Measurements from ENCODE around the gene EXT2.
A peak's percentile ranks its signal among the peaks of the same experiment; 100 is the strongest.

The EXT2 gene

DNA sequence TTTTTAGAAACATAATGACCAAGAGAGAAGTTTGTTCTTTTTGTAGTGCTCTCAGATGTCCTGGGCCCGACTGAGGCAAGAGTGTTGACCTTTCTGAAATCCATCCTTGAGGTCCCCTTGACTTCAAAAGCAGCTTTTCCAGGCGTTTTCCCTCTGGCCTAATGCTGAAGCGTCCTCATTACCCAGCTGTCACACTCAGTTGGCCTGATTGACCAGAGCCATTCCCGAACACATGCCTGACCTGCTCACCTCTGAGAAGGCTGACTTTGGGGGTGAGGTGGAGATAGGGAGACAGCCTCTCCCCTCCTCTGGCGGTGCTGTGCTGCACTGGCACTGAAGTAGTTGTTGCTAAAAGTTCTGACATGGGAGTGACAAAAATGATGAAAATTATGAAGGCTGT is 147.6 kb downstream of the EXT2 start:
- DNase-seq (ENCODE audit: low read depth) = no peak

DNA sequence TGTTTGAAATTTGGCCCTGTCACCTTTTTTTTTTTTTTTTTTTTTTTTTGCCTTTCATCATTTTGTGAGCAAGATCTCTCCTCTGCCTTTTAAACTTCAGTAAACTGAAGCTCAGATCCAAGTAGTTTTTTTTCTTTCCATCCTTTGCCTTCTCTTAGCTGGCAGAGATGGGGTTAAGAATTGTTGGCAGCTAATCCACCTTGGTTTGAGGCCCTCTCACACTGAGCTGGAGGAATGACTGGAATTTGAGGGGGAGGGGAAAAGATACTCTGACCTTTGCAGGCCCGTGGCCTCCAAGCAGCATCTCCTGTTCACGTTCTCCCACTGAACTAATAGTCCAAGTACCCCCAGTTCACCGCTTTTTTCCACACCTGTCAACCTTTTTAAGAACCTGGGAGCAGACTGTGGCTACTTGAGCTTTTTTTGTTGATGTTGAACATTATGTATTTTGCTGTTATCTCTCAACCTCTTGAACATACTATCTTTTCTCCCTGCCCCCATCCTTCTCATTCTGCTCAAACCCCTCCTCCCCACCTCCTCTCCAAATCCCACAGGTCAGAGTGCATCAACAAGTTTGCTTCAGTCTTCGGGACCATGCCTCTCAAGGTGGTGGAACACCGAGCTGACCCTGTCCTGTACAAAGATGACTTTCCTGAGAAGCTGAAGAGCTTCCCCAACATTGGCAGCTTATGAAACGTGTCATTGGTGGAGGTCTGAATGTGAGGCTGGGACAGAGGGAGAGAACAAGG is 148.3 kb downstream of the EXT2 start:
- no peak for DNase-seq (ENCODE audit: low read depth)

DNA sequence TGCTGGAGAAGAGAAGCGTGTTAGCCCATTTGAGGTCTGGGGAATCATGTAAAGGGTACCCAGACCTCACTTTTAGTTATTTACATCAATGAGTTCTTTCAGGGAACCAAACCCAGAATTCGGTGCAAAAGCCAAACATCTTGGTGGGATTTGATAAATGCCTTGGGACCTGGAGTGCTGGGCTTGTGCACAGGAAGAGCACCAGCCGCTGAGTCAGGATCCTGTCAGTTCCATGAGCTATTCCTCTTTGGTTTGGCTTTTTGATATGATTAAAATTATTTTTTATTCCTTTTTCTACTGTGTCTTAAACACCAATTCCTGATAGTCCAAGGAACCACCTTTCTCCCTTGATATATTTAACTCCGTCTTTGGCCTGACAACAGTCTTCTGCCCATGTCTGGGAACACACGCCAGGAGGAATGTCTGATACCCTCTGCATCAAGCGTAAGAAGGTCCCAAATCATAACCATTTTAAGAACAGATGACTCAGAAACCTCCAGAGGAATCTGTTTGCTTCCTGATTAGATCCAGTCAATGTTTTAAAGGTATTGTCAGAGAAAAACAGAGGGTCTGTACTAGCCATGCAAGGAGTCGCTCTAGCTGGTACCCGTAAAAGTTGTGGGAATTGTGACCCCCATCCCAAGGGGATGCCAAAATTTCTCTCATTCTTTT is 149.3 kb downstream of the EXT2 start:
- no peak for DNase-seq (ENCODE audit: low read depth)

DNA sequence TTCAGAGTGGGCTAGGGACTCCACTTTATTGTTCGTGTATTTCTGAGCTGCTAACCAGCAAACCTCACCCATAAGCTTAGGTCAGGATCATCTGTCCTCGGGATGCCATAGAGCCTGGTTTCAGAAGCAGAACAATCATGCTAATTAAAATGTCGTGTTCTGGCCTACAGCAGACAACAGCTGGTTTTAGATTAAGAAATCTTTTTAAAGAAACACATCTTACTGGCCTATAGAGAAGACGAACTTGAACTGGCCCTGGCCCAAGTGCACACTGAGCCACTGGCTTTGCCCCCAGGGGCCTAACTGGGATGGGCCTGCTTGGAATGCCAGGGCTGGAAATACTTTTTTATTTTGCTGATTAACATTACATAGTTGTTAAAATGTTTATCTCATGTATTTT is 151.2 kb downstream of the EXT2 start:
- no peak for DNase-seq (ENCODE audit: low read depth)

DNA sequence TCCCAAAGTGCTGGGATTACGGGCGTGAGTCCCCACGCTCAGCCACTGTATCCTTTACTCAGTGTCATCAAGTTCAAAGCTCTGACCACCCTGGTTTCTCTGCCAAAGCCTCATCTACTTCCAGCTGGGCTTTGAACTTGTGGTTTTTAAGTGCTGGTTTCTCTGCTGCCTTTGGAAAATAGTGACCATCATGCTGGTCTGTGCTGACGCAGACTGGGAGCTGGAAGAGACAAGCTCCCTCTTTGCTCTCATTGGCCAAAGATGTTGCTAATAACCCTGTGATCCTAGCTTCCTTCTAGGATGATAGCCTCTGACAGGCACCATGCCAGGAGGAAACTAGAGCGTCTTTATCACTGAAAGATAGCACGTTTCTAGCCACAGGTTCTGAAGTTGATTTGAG is 152.0 kb downstream of the EXT2 start:
- DNase-seq (ENCODE audit: low read depth) = no peak

DNA sequence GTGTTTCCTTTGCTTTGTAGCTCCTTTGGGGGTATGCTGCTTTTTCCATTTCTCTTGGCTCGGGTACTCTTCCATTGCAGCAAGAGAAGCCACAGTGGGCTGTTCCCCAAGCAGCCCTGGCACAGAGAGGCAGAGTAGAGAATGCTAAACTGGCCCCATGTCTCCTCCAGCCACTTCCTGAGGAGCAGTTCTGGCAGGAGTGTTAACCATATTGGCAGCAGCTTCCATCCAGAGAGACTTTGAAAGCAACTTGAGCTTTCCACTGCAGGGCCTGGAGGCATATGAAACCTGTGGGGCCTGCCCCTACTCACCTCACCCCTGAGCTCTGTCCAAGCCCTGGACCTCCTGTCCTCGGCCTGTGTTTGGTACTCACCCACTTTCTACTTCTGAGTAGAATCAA is 152.6 kb downstream of the EXT2 start:
- peak; percentile 39 for DNase-seq (ENCODE audit: low read depth)

DNA sequence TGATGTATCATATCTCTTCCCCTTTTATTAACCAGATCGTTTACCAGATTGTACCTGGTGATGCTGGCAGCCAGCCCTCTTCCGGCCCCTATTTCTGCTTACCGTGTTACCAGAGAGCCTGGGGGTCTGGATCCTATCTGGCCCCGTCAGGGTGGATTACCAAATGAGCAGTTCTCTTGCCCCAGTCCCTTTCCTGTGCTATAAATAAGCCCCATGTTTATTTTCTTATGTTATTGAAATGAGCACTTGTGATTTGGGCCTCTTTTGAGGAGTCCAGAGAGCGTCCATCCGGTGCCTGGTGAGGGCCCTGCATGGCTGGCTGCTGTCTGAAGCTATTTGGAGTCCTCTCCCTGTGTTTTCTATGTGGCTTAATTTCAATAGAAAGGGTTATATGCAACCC is 154.9 kb downstream of the EXT2 start:
- DNase-seq (ENCODE audit: low read depth) = no peak

DNA sequence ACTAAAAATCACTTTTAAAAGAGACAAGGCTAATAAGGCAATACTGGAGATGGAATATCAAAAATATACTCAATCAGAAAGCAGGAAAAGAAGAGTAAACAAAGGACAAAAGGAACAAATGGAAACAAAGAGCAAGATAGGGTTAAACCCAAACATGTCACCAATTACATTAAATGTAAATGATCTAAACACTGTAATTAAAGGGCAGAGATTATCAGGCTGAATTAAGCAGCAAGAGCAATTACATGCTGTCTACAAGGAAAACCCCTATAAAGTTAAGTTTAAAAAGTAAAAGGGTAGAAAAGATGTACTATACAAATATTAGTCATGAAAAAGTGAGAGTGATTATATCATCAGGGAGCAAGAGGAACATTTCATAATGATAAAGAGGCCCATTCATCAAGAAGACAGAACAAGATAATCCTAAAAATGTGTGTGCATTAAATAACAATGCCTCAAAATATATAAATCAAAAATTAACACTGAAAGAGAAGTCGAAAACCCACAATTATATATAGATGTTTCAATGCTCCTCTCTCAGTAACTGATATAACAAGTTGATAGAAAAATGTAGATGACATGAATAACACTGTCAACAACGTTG is 157.6 kb downstream of the EXT2 start:
- DNase-seq (ENCODE audit: low read depth) = no peak

DNA sequence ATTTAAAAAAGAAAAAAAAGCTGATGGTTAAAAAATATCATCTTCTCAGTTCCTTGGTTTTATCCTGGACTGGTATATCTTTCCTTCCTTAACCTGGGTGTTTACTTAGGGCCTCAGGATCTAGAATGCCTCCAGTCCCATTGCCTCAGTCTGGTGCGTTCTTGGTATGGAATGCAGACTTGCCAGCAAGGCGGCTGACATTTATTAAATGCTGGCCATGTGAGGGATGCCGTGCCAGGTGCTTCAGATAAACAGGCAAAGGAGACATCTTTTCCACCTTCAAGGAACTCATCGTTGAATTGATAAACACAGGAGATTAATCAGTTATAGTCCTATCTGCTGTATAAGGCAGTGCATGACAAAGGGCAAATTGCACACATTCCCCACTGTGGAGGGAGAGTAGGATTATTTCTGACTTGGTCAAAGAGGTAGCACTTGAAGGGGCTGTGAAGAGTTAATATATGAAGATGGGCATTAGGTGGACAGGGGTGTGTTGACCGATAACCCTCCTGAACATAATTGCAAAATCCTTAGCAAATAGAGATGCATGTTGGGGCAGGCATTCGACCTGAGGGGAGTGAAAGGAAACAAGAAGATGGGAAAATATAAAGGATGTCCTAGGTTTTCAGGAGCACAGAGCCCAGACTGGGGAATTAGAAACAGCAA is 160.1 kb downstream of the EXT2 start:
- DNase-seq (ENCODE audit: low read depth) = no peak

DNA sequence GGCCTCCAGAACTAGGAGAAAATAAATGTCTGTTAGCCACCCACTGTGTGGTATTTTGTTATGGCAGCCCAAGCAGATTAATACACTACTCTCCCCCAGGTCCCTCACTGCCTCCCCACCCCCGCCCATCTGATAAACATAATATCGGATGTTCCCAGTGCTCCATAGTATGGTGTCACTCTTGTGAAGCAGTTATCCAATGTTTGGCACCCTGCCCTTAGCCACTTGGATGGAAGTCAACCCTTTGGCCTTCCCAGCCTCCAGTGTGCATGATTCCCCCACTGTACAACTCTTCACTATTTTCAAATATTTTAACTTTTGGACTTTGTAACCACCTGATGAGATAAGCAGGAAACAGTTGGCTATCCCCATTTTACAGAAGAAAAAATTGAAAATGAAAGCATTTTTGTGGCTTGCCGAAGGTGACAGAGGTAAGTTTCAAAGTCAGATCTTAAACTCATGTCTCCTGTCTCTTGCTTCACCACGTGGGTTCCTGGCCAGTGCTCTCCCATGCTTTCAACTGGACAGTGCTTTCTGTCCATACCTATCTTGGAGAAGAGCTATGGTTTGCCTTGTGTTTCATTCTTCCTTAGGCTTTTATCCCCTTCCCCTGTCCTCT is 161.3 kb downstream of the EXT2 start:
- no peak for DNase-seq (ENCODE audit: low read depth)

DNA sequence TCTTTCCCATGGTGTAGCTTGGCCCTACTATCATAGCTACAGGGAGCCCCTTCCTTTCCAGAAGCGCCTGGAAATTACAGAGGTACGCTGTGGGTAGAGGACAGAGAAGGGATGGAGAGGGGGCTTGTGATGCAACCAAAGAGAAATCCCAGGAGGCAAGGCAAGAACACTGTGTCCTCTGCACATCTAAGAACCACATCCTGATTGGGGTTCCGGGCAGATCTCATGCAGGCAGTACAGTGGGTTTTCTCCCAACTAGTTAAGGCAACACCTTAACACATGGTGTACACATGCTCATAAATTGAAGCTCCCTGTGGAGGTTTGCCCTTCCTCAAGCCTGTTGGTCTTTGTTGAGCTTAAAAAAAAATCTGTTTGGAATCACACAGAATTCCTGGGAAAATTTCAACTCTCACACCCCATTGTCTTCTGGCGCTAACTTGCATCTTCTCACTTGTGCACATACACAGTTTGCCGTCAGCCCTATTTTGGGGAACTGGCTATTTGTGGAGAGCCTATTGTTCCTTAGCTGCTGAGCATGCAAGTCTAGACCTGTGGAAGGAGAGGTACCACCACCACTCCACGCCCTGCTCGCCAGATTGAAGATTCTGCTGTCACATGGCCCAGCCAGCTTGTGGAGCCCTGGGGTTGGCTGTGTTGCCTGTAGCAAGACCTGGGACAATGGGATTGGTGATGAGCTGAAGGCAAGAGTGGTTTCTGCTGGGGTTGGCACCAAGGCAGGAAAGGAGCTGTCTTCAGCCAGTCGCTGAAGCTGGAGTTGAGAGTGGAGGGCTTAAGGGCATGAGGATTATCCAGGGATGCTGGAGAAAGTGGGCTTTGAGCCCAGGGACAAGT is 162.1 kb downstream of the EXT2 start:
- DNase-seq (ENCODE audit: low read depth) = no peak

DNA sequence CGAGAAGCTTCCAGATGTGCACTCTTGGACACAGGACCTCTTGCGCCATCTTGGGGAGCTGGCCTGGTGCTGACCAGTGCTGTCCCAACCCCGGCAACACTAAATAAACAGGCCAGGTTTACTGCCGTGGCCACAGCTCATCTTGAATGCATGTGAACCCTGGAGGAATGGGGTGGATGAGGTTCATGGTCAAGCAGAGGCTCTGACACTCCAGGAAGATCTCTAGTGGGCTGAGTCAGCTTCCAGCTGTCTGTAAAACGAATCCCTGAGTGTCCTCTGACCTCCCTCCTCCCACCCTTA is 162.7 kb downstream of the EXT2 start:
- no peak for DNase-seq (ENCODE audit: low read depth)

DNA sequence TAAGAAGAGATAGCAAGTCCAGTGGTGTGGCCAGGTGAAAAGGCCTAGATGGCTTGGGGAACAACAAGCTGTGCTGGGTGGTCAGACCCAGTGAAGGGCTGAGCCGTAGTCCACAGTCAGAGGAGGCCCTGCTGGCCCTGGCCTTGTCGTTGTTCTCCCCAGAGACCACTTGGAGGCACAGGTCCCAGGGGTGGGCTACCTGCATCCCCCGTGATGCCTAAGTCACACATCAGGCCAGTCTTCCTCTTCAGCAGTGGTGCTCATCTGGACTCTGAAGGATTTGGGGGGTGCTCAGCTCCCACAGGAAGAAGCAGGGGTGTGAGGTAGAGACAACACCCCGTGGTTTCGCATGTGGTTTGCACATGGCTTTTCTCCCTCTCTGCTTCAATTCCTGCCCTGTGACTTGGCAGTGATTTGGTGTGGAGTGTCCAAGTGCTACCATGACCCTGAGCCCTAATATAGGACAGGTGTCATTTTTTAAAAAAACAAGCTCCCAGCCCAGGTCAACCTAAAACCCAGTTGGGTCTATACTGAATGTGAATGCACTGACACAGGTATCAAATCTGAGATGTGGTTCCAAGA is 163.5 kb downstream of the EXT2 start:
- DNase-seq (ENCODE audit: low read depth) = no peak

DNA sequence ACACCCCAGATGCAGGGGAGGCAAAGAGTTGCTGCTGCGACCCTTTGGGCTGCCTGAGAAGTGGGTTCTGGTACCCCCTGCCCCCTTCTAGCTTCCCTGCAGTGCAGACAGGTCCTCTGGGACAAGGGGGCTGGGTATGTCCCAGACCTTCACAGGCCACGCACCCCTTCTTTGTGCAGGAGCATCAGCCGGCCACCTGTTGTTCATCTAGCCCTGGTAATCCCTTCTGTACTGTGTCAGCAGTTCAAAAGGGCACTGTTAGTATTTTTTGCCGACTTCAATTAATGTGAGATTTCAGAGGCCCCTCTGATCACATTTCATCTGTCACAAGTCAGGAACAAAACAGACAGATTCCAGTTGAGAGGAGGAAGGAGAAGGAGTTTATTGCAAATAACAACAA is 164.6 kb downstream of the EXT2 start:
- no peak for DNase-seq (ENCODE audit: low read depth)

DNA sequence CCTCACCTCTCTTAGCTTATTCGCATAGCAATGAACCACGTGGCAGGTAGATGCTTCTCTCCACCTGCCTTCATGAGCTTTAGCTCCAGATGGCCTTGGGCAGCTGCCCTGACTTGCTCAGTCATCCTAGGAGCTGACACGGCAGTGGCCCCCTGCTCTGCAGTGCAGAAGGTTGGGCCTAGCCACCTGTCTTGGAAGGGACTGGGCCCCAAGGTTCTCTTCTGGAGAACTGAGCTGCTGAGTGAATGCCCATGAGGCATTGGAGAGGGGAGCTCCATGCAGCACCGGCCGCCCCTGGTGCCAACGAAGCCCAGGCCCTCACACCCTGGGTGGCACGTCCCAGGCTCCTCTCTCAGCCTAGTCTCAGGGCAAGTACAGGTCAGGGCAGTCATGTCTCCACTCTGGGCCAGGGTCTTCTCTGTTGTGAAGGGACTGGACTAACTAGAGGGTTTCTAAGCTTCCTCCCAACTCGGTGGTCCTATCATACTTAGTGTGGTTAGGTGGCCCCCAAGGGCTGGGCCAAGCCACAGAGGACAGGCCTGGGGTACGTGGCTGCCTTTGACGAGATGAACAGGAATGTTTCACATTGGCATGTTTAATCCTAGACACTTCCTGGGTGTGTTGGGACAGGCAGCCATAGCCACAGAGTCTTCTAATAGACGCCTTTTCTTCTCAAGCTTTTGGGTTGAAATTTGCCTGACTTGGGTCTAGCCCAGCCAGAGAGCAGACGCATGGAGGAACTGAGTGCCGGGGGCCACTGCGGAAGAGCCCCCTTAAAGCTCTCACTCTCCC is 166.5 kb downstream of the EXT2 start:
- no peak for DNase-seq (ENCODE audit: low read depth)

DNA sequence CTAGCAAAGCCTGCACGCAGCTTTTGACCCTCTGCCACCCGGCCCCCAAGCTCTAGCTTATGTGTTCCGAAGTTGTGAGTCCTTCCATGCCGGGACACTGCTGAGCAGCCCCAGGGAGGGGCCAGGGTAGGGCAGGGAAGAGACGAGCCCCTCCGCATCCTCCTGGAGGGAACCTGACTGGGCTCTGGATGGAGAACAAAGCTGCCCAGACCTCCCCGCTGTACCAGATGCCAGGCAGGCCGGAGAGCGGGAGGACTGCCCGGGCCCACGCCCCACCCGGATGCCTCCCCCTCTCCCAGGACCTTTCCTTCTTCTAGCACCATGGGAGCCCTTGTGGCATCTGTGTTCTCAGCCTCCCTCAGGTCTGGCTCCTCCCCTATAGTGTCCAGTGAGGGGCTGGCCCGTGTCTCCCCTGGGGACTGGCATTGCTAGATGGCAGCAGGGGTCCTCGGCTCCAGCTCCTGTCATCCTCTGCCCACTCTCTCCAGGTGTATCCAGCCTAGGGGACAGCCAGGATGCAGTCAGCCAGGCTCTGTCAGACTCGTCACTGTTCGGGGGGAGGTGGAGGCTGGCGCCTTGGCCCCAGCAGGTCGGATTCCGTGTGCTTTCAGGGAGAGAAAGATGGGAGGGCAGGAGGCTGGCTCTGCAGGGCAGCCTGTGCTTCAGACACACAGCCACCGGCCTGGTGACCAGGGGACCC is 168.4 kb downstream of the EXT2 start:
- DNase-seq (ENCODE audit: low read depth) = no peak

DNA sequence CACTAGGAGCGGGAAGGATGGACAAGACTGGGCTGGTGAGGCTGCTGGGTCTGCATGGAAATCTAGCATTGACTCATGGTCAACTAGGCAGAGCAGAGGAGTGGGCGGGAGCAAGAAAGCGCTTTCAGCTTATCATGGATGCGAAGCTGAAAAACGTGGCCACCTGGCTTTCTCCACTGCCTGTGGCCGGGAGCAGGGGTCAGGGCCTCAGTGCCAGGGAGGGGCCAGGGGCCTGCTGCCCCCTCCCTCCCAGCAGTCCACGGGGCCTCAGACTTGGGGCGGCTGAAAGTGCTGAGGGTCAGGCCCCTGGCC is 168.9 kb downstream of the EXT2 start:
- no peak for DNase-seq (ENCODE audit: low read depth)

DNA sequence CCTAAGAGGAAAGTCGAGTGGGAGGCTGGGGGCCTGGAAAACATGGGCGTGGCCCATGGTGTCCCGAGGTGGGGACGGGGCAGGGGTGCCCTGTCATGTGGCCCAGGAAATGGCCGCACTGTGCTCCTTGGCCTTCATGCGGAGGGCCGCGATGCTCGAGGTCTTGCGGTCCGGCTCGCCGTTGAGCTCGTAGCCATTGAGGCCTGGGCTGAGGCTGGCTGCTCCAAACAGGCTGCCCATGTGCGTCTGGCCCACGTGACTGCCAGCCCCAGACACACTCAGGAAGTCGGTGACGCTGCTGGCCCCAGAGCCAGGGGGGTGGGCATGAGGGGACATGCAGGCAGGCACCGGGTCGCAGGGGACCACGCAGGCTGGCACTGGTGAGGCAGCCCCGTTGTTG is 169.3 kb downstream of the EXT2 start:
- no peak for DNase-seq (ENCODE audit: low read depth)

DNA sequence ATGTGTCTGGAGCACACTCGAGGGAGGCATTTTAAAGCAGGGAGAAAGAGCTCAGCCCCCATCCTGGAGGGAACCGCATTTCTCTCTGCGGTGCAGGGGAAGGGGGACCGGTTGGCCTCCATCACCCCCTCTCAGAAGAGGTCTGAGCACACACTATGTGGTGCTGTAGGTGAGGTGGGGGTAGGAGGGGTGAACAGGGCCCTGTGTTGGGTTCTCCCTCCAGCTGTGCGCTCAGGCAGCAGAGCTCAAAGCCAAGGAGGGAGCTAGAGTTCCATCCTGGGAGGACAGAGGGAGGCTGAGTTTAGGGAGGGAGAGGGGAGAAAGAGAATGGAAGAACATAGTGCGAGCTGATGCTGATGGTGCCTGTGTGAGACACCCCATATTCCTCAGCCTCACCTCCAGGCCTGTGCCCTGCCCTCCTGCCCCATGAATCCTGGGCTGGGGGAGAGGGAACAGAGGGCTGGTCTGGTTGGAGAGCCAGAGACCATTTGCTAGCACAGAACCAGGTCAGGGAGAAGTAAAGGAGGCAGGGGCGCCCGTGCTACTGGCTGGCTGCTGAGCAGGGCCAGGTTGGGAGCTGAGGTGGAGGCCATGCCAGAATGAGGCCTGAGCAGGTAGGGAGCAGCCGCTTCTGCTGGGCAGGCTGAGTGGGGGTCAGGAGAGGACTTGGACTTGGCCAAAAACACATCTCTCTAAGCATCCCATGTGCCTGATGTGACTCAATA is 170.7 kb downstream of the EXT2 start:
- no peak for DNase-seq (ENCODE audit: low read depth)
